GM12878 (cell line): Measurements from ENCODE around the gene COQ2. TPM values are rescaled to one million over a fixed set of nuclear protein-coding genes. Genes with fewer than 3 reads are reported as not detected.
"Not testable (repeated sequence)": the region's sequence is repeated elsewhere in the genome, so short reads cannot be mapped to it uniquely, and the experiment has no call there.

Experiments used
- ATAC-seq: fragments of 200-7000 bp; cut with Tn5 transposase; 3 replicates; pipeline ENCODE4 v1.9.1; 2020; ENCODE audit warnings: mild to moderate bottlenecking, moderate library complexity
- BruUV-seq: library from RNA; stranded (reverse); fragments of 400-500 nt; replicated peaks from 2 replicates; lab custom pipeline; 2021; lab: Mats Ljungman, UMichigan
- CTCF ChIA-PET: fragments of 300-600 bp; sonication (Branson Sonifier 250); formaldehyde crosslinking; extraction: SDS; loops from one replicate; lab custom pipeline; 2021; ENCODE audit warnings: inconsistent platforms; lab: Yijun Ruan, JAX
- POLR2A ChIA-PET: fragments of 350-600 bp; formaldehyde crosslinking; extraction: SDS; loops from one replicate; lab custom pipeline; 2021; ENCODE audit warnings: inconsistent platforms; lab: Charles Lee
- RAD21 ChIA-PET: fragments of 300-600 bp; sonication (Branson Sonifier 250); formaldehyde crosslinking; loops from one replicate; lab custom pipeline; 2023; ENCODE audit warnings: antibody characterized with exemption; ENCODE audit not compliant: unreplicated experiment; lab: Charles Lee
- SMC1A ChIA-PET: fragments of 300-600 bp; sonication (Branson Sonifier 250); formaldehyde crosslinking; loops from one replicate; lab custom pipeline; 2023; ENCODE audit not compliant: unreplicated experiment, uncharacterized antibody; lab: Charles Lee
- DNase-seq: peaks from one replicate; pipeline ENCODE4 v3.0.0-alpha.2; 2011; ENCODE audit warnings: low read depth, low spot score
- FAIRE-seq: peaks from 3 replicates; lab custom pipeline; 2011; peaks lifted over from hg19 to GRCh38; lab: Jason Lieb, UNC
- H2AFZ ChIP-seq: 2 replicates; pipeline ENCODE4 v1.6.0; 2011; ENCODE audit warnings: low read depth, low read length, control low read depth; ENCODE audit not compliant: control insufficient read depth
- H3K27ac ChIP-seq: 2 replicates; pipeline ENCODE4 v1.5.1; 2011; ENCODE audit warnings: control low read depth; ENCODE audit not compliant: control insufficient read depth, insufficient read depth
- H3K27me3 ChIP-seq, 2 experiments: replicated peaks in 1 of 2; 2 replicates each; pipeline versions ENCODE4 v1.6.0 to v1.6.1; 2011; ENCODE audit warnings: low read length in 1 of 2; ENCODE audit not compliant: control insufficient read depth in 2 of 2, insufficient read depth in 2 of 2
- H3K36me3 ChIP-seq, 2 experiments: 2 replicates each; pipeline ENCODE4 v1.5.1; 2011; ENCODE audit warnings: low read length in 1 of 2; ENCODE audit not compliant: control insufficient read depth in 2 of 2, insufficient read depth in 2 of 2
- H3K4me1 ChIP-seq: 2 replicates; pipeline ENCODE4 v1.6.1; 2011; ENCODE audit warnings: mild to moderate bottlenecking, low read length, moderate library complexity, mixed read lengths; ENCODE audit not compliant: control insufficient read depth, insufficient read depth
- H3K4me2 ChIP-seq: 2 replicates; pipeline ENCODE4 v1.6.0; 2011; ENCODE audit warnings: control low read depth; ENCODE audit not compliant: control insufficient read depth, insufficient read depth
- H3K4me3 ChIP-seq: fragments of 200-600 bp; sonication (generic); 2 replicates; pipeline ENCODE4 v1.5.1; 2016
- H3K79me2 ChIP-seq: 2 replicates; pipeline ENCODE4 v1.6.0; 2011; ENCODE audit warnings: low read length; ENCODE audit not compliant: control insufficient read depth, insufficient read depth
- H3K9ac ChIP-seq: 2 replicates; pipeline ENCODE4 v1.8.0; 2011; ENCODE audit warnings: low read length, control low read depth, mixed read lengths; ENCODE audit not compliant: control insufficient read depth, insufficient read depth
- H3K9me3 ChIP-seq: replicated peaks from 3 replicates; pipeline ENCODE4 v1.5.1; 2011; ENCODE audit warnings: mild to moderate bottlenecking, low read length; ENCODE audit not compliant: control insufficient read depth, insufficient read depth
- H4K20me1 ChIP-seq: 2 replicates; pipeline ENCODE4 v1.6.0; 2011; ENCODE audit not compliant: control insufficient read depth, insufficient read depth
- BCL11A ChIP-seq: IDR thresholded peaks from 2 replicates; pipeline ENCODE4 v1.6.1; 2011; ENCODE audit warnings: low read depth, low read length
- BCL3 ChIP-seq: IDR thresholded peaks from 2 replicates; pipeline ENCODE4 v1.6.1; 2011; ENCODE audit warnings: borderline replicate concordance, low read depth, mild to moderate bottlenecking, moderate library complexity, low read length; ENCODE audit not compliant: insufficient read depth, poor library complexity, severe bottlenecking
- BHLHE40 ChIP-seq, 2 experiments: fragments of 450-650 bp in 1 of 2; IDR thresholded peaks; 2 replicates each; pipeline ENCODE4 v1.6.1; 2011 to 2017; ENCODE audit warnings: low read depth in 2 of 2, borderline replicate concordance in 1 of 2, improper control_type of control experiment in 1 of 2, low read length in 1 of 2, mild to moderate bottlenecking in 1 of 2
- CREM ChIP-seq: IDR thresholded peaks from 2 replicates; pipeline ENCODE4 v1.6.1; 2014; ENCODE audit warnings: antibody characterized with exemption, low read depth
- E2F8 ChIP-seq: fragments of 450-650 bp; IDR thresholded peaks from 2 replicates; pipeline ENCODE4 v1.6.1; 2018; ENCODE audit warnings: mild to moderate bottlenecking, low read depth, moderate library complexity; ENCODE audit not compliant: partially characterized antibody
- ELK1 ChIP-seq: IDR thresholded peaks from 2 replicates; pipeline ENCODE4 v1.6.1; 2012; ENCODE audit warnings: low read depth, low read length, improper control_type of control experiment
- HDAC2 ChIP-seq: fragments of 200-600 bp; sonication (generic); IDR thresholded peaks from 2 replicates; pipeline ENCODE4 v1.6.1; 2017
- MEF2A ChIP-seq: IDR thresholded peaks from 2 replicates; pipeline ENCODE4 v1.6.1; 2011; ENCODE audit warnings: low read depth, mild to moderate bottlenecking, low read length, moderate library complexity; ENCODE audit not compliant: insufficient read depth
- RELA ChIP-seq: fragments of 450-650 bp; IDR thresholded peaks from 2 replicates; pipeline ENCODE4 v1.8.0; 2014; ENCODE audit warnings: borderline replicate concordance; ENCODE audit not compliant: partially characterized antibody
- SKIL ChIP-seq: fragments of 450-650 bp; IDR thresholded peaks from 2 replicates; pipeline ENCODE4 v1.6.1; 2017; ENCODE audit warnings: mild to moderate bottlenecking, low read depth, inconsistent platforms; ENCODE audit not compliant: poor library complexity, severe bottlenecking
- SREBF1 ChIP-seq: IDR thresholded peaks from 2 replicates; pipeline ENCODE4 v1.6.1; 2012; ENCODE audit warnings: mild to moderate bottlenecking, low read length
- STAT3 ChIP-seq: IDR thresholded peaks from 2 replicates; pipeline ENCODE4 v1.6.1; 2011; ENCODE audit warnings: low read depth, low read length, improper control_type of control experiment
- ZNF207 ChIP-seq: fragments of 450-650 bp; IDR thresholded peaks from 2 replicates; pipeline ENCODE4 v1.6.1; 2014; ENCODE audit warnings: antibody characterized with exemption, mild to moderate bottlenecking, borderline replicate concordance
- WGBS: methylation state at CpG from one replicate; pipeline ENCODE4 v1.1.6; 2016; ENCODE audit warnings: low lambda C conversion rate; ENCODE audit not compliant: insufficient replicate concordance, insufficient coverage; ENCODE audit errors: missing lambda C conversion rate; 5-methylcytosine and 5-hydroxymethylcytosine counted together
- in situ Hi-C: fragments of 300-500 bp; cut with MboI; formaldehyde crosslinking; loops from 9 replicates; pipeline ENCODE4 v1.14.3; 2018; ENCODE audit warnings: mixed read lengths
- intact Hi-C: fragments of 100-400 bp; cut with micrococcal nuclease; formaldehyde crosslinking; loops from one replicate; pipeline ENCODE4 v1.14.2; 2022; ENCODE audit not compliant: unreplicated experiment
- polyA plus RNA-seq, 11 experiments: library from polyadenylated mRNA; depleted of rRNA in 4 of 11; unstranded in 6 of 11; stranded (reverse) in 5 of 11; fragments of >200 nt; fragmentation: Nextera tagmentation in 4 of 11; fragmentation: Illumina TruSeq in 1 of 11; extraction: Ambion mirVana in 4 of 11; extraction: Trizol in 1 of 11; gene quantifications; 1 replicate in 1 of 11; 2 replicates in 10 of 11; pipeline versions ENCODE4 v1.2.1 to v1.2.3, GENCODE V29; 2011 to 2016; ENCODE audit warnings: inconsistent platforms in 2 of 11, missing spikeins in 2 of 11, low read depth in 1 of 11
- total RNA-seq, 4 experiments: library from RNA; depleted of rRNA in 3 of 4; stranded (reverse); fragments of >200 nt in 3 of 4; fragmentation: Illumina TruSeq in 1 of 4; extraction: Trizol in 1 of 4; gene quantifications; 2 replicates each; pipeline versions ENCODE4 v1.2.1 to v1.2.3, GENCODE V29; 2013 to 2021

COQ2 gene
- total and polyA plus RNA-seq, 10 of the 15 experiments (the other 5 are each of a cell fraction or from before 2014, with no cell fraction given) = 5.0 to 46.7 (median 19.1) TPM

GRCh38 chr4:83276299-83277040 lies 8.1 kb downstream of the COQ2 start (continued):
- 0 out of 2 replicates have a peak, but pooled peaks have one; percentile 34 for TF ChIP-seq ZNF207
- no peak for TF ChIP-seq BCL3
- peak; percentile 29 to 42; a peak in 2 of 4 replicates for TF ChIP-seq BHLHE40 (IDR thresholded peaks at IDR 0.05; ENCODE audit: borderline replicate concordance in 1 of 2, low read depth in 2 of 2, low read length in 1 of 2)
- no peak for TF ChIP-seq E2F8
- no peak for TF ChIP-seq ELK1
- peak; percentile 94 for TF ChIP-seq MEF2A
- no peak for TF ChIP-seq STAT3
- TF ChIP-seq RELA = no peak
- TF ChIP-seq SKIL = peak; percentile 80
- TF ChIP-seq BCL11A = peak; percentile 87
- peak; percentile 53; the same call in 1 of the 2 replicates for TF ChIP-seq CREM
- TF ChIP-seq HDAC2 = no peak
- no peak for TF ChIP-seq SREBF1
- TF ChIP-seq, all 136 proteins: peak for 40

GRCh38 chr4:83273926-83274325 lies 10.7 kb downstream of the COQ2 start:
- in situ Hi-C loops, H3K9me3 ChIP-seq, H2AFZ ChIP-seq, H3K4me3 ChIP-seq, FAIRE-seq, H3K27me3 ChIP-seq, DNase-seq, ATAC-seq, H3K9ac ChIP-seq, BruUV-seq, H4K20me1 ChIP-seq: not testable (repeated sequence)
- RAD21 ChIA-PET = interaction anchor here (0.5 to 3.6 kb wide), 11 partner anchors 10 to 200 kb away, joined by 3 to 27 read pairs (median 4); partner anchors contain the start of genes COQ2 and PLAC8
- SMC1A ChIA-PET = interaction anchor here (0.8 to 7.1 kb wide), 10 partner anchors 10 to 368 kb away, joined by 3 to 50 read pairs (median 7); partner anchors contain the start of genes COQ2 and PLAC8
- Histone ChIP-seq H3K79me2 (peaks cover 11% of the 10 kb centered on the region), H3K4me1 (peaks cover 43% of the 10 kb centered on the region), H3K27ac (peak overlapping the region; percentile 92), H3K36me3 (peaks cover 2 to 21% of the 10 kb centered on the region in 2 experiments), H3K4me2 (peak overlapping the region; percentile 11)
- CTCF ChIA-PET = interaction anchor here (0.8 to 3.9 kb wide), 11 partner anchors 10 to 377 kb away, joined by 3 to 25 read pairs (median 5); partner anchors contain the start of genes COPS4 and COQ2
- POLR2A ChIA-PET = interaction anchor here (0.6 to 1.4 kb wide), 8 partner anchors 31 to 168 kb away, joined by 3 to 7 read pairs (median 4); no protein-coding TSS in a partner anchor
- intact Hi-C loops = loop anchor here (1.0 to 2.0 kb wide), 3 partner anchors 34 to 99 kb away; no protein-coding TSS in a partner anchor
- WGBS = 96% methylated on average over 2 of the region's 3 CpGs
